AG04450 (cell line): ENCODE measurements around the gene CHML. TPM values are rescaled to one million over a fixed set of nuclear protein-coding genes. Genes with fewer than 3 reads are reported as not detected.
"Not testable (repeated sequence)": the region's sequence is repeated elsewhere in the genome, so short reads cannot be mapped to it uniquely, and the experiment has no call there.

Source experiments
- CTCF ChIA-PET: fragments of 300-600, 350-600 bp; formaldehyde crosslinking; extraction: SDS; loops from one replicate; lab custom pipeline; 2022; ENCODE audit warnings: antibody characterized with exemption, inconsistent platforms; lab: Charles Lee
- POLR2A ChIA-PET: fragments of 350-600 bp; formaldehyde crosslinking; extraction: SDS; loops from one replicate; lab custom pipeline; 2021; ENCODE audit warnings: antibody characterized with exemption, inconsistent platforms; lab: Yijun Ruan, JAX
- DNase-seq: peaks from one replicate; pipeline ENCODE4 v3.0.0-alpha.2; 2011; ENCODE audit warnings: low read depth, low spot score
- H3K27ac ChIP-seq: one replicate; pipeline ENCODE4 v1.5.1; 2012; ENCODE audit warnings: low read depth, low read length, control low read depth
- H3K27me3 ChIP-seq: one replicate; pipeline ENCODE4 v1.6.0; 2012; ENCODE audit warnings: low read length; ENCODE audit not compliant: control insufficient read depth, insufficient read depth
- H3K4me3 ChIP-seq: 2 replicates; pipeline ENCODE4 v1.5.1; 2011; ENCODE audit warnings: mild to moderate bottlenecking, low read depth, low read length, control low read depth
- H3K9me3 ChIP-seq: 2 replicates; pipeline ENCODE4 v1.5.1; 2012; ENCODE audit warnings: low read length; ENCODE audit not compliant: control insufficient read depth, insufficient read depth
- CTCF ChIP-seq: IDR thresholded peaks from 2 replicates; pipeline ENCODE4 v1.5.1; 2011; ENCODE audit warnings: low read depth, low read length, control low read depth, inconsistent platforms
- polyA minus RNA-seq: library from RNA; depleted of rRNA, polyadenylated mRNA; stranded (reverse); fragments of >200 nt; gene quantifications from 2 replicates; pipeline ENCODE4 v1.2.3, GENCODE V29; 2011; rRNA and poly(A)+ RNA removed
- polyA plus RNA-seq: library from polyadenylated mRNA; depleted of rRNA; stranded (reverse); fragments of >200 nt; gene quantifications from 2 replicates; pipeline ENCODE4 v1.2.3, GENCODE V29; 2011; rRNA removed

CHML gene
- polyA plus RNA-seq (13.0 and 17.1 TPM in 2 replicates), polyA minus RNA-seq (30.7 and 34.3 TPM in 2 replicates)

DNA sequence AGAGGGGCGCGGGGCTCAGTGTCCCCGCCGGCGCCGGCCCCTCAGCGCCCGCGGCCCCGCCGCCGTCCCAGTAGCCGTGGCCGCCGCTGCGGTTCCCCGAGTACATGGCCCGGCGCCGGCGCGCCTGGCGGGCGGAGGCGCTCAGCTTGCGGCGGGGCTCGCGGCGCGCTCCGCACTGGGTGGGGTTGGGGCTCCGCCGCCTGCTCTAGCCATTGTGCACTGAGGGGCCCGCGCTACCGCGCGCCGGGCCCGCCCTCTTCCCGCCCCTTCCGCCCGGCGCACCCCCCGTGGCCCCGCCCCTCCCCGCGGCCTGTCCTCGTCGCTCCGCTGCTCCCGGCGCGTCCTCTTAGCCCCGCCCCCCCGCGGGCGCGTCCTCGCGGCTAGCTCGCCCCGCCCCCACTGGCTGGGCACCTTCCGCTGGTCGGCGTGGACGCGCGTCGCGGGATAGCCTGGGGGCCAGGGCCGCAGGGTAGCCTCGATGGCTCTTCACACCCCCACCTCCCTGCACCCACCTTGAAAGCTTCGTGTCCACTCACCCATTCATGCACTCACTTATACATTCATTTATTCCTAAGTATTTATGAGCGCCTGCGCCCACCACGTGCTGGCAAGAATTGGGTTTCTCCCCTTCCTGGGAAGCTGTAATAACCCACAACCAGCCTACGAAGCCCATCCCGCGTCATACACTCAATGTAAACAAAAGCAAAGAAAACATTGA is at the start of gene CHML, which contains the start of gene OPN3:
Gene CHML, minus strand, starts transcription at position 221 of the 718 bp plus-strand sequence. CDS start 4,603 bp downstream, outside the sequence.
Gene OPN3, minus strand, starts transcription at position 221 of the 718 bp plus-strand sequence. Its CDS starts 115 bp downstream, at position 106.
- H3K9me3 ChIP-seq, result no peaks in the 10 kb centered on the region; the same call in 1 of the 2 replicates
- H3K27me3 ChIP-seq, result no peaks in the 10 kb centered on the region
- ChIA-PET POLR2A (interaction anchor here (0.6 to 1.5 kb wide), 7 partner anchors 13 to 1406 kb away, joined by 3 to 7 read pairs (median 4); partner anchors contain the start of gene EXO1), CTCF (interaction anchor here (1.0 to 2.8 kb wide), 4 partner anchors 13 to 185 kb away, joined by 4 to 23 read pairs (median 4); no protein-coding TSS in a partner anchor)
- H3K27ac ChIP-seq, result peak within 1 kb of the TSS; percentile 77
- H3K4me3 ChIP-seq, result peak within 1 kb of the TSS; percentile 95
- DNase-seq, result peak; percentile 57
- TF ChIP-seq CTCF, result no peak

GRCh38 chr1:241688940-241689368 is 48.8 kb upstream of the CHML start:
- H3K4me3 ChIP-seq, result no peak overlapping the region
- DNase-seq, result no peak
- ChIA-PET CTCF (no interaction called here), POLR2A (no interaction called here)
- no peak overlapping the region for H3K27ac ChIP-seq
- no peak for TF ChIP-seq CTCF
- no peaks in the 10 kb centered on the region for H3K9me3 ChIP-seq
- no peaks in the 10 kb centered on the region for H3K27me3 ChIP-seq

DNA sequence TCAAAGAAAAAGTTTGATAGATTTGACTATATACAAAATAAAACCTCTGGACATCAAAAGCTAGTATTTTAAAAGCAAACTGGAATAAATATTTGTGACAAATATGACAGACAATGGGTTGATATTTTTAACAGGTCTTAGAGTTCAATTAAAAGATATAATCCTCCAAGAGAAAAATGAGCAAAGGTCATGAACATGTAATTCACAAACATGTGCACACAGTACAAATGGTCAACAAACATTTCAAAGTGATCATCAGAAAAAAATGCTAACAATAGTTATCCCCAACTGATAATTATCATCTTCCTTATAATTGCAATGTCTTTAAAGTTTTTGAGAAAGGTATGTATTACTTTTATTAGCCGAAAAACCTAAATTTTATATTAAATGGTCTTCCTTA is 43.9 kb upstream of the CHML start:
- CTCF ChIA-PET, result interaction anchor here (1.0 kb wide), 1 partner anchor 17 kb away, joined by 3 read pairs; no protein-coding TSS in a partner anchor
- no peak for DNase-seq
- no peaks in the 10 kb centered on the region for H3K9me3 ChIP-seq
- H3K27ac ChIP-seq, result no peak overlapping the region
- POLR2A ChIA-PET, result no interaction called here
- no peak overlapping the region for H3K4me3 ChIP-seq
- no peaks in the 10 kb centered on the region for H3K27me3 ChIP-seq
- TF ChIP-seq CTCF, result no peak

DNA sequence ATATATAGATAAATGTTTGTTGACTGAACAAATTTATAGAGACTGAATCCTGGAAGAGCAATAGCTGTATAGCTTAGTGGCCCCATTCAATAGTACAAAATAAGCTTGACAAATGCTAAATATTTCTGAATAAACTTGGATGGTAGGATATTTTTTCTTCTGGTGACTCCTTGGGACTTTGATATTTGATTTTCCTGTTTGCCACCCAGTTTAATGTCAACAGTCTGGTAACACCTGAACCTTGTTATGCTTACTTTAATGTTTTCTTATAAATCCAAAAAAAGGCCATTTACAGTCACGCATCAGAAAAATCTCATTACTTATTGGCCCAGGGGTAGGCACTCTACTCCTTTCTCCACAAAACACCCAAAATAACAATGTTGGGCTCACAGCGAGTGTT is 42.8 kb upstream of the CHML start:
- no peak for DNase-seq
- Histone ChIP-seq H3K9me3 (no peaks in the 10 kb centered on the region), H3K4me3 (no peak overlapping the region), H3K27ac (no peak overlapping the region), H3K27me3 (no peaks in the 10 kb centered on the region)
- CTCF ChIA-PET, result no interaction called here
- POLR2A ChIA-PET, result no interaction called here
- no peak for TF ChIP-seq CTCF

GRCh38 chr1:241681861-241682448 is 41.8 kb upstream of the CHML start:
- POLR2A ChIA-PET, DNase-seq, H3K27ac ChIP-seq, H3K9me3 ChIP-seq, H3K27me3 ChIP-seq, CTCF ChIA-PET, H3K4me3 ChIP-seq: not testable (repeated sequence)
